ENCODE results near the gene UHMK1. TPM values are rescaled to one million over a fixed set of nuclear protein-coding genes. Genes with fewer than 3 reads are reported as not detected.

UHMK1 gene
- total RNA-seq, 1 donor = 51.4 TPM

- H4K20me1 ChIP-seq (ENCODE audit: insufficient read depth, low read length) = no peaks in the 10 kb centered on the region
- H3K27ac ChIP-seq (ENCODE audit: low read depth, low read length) = no peak overlapping the region
- TF ChIP-seq, protein P1, sequence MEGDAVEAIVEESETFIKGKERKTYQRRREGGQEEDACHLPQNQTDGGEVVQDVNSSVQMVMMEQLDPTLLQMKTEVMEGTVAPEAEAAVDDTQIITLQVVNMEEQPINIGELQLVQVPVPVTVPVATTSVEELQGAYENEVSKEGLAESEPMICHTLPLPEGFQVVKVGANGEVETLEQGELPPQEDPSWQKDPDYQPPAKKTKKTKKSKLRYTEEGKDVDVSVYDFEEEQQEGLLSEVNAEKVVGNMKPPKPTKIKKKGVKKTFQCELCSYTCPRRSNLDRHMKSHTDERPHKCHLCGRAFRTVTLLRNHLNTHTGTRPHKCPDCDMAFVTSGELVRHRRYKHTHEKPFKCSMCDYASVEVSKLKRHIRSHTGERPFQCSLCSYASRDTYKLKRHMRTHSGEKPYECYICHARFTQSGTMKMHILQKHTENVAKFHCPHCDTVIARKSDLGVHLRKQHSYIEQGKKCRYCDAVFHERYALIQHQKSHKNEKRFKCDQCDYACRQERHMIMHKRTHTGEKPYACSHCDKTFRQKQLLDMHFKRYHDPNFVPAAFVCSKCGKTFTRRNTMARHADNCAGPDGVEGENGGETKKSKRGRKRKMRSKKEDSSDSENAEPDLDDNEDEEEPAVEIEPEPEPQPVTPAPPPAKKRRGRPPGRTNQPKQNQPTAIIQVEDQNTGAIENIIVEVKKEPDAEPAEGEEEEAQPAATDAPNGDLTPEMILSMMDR (IDR thresholded peaks at IDR 0.05; ENCODE audit: extremely low read depth, low read depth, low read length) = no peak
- H3K4me3 ChIP-seq (ENCODE audit: insufficient read depth, low read length) = no peak overlapping the region
- H3K79me2 ChIP-seq (ENCODE audit: insufficient read depth, low read length) = no peaks in the 10 kb centered on the region
- DNase-seq (ENCODE audit: insufficient read length, low spot score, missing footprints) = peak; percentile 58
- H2AFZ ChIP-seq (ENCODE audit: low read length) = no peak overlapping the region
- no peaks in the 10 kb centered on the region for H3K36me3 ChIP-seq (ENCODE audit: insufficient read depth, low read length)
- H3K9me3 ChIP-seq (ENCODE audit: low read depth, low read length) = no peaks in the 10 kb centered on the region
- H3K27me3 ChIP-seq (ENCODE audit: insufficient read depth, low read length) = peaks cover 2% of the 10 kb centered on the region
- H3K4me1 ChIP-seq (ENCODE audit: insufficient read depth, low read length) = no peaks in the 10 kb centered on the region
- H3K4me2 ChIP-seq (ENCODE audit: insufficient read depth, low read length) = no peak overlapping the region
These were observed 22.5 kb upstream of the UHMK1 start for GRCh38 chr1:162475089-162475488.

DNA sequence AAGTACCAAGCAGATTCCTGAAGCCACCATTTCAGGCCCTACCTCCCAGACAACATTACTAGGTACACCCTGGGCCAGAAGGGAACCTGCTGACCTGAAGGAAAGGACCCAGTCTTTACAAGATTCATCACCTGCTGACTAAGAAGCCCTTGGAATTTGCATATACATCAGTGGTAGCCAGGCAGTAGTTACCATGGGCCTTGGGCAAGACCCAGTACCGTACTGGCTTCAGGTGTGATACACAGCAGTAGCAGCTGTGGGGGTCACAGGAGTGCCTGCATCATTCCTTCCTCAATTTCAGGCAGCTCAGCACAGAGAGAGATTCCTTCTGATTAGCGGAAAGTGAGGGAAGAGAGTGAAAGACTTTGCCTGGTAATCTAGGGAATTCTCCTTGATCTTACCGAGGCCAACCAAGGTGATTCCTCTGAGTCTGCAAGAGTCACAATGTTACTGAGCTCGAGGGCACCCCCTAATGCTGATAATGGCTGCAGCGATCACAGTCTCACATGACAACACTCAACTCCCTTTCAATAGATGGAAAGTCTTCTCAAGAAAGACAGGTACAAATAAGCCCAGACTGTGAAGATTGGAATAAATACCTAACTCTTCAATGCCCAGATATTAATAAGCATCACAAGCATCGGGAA is 22.0 kb upstream of the UHMK1 start:
- Histone ChIP-seq H3K4me2 (ENCODE audit: insufficient read depth, low read length) (no peak overlapping the region), H3K27ac (ENCODE audit: low read depth, low read length) (no peak overlapping the region), H3K4me3 (ENCODE audit: insufficient read depth, low read length) (no peak overlapping the region), H2AFZ (ENCODE audit: low read length) (no peak overlapping the region), H3K9me3 (ENCODE audit: low read depth, low read length) (no peaks in the 10 kb centered on the region), H4K20me1 (ENCODE audit: insufficient read depth, low read length) (no peaks in the 10 kb centered on the region), H3K79me2 (ENCODE audit: insufficient read depth, low read length) (no peaks in the 10 kb centered on the region), H3K27me3 (ENCODE audit: insufficient read depth, low read length) (peaks cover 2% of the 10 kb centered on the region), H3K36me3 (ENCODE audit: insufficient read depth, low read length) (no peaks in the 10 kb centered on the region), H3K4me1 (ENCODE audit: insufficient read depth, low read length) (no peaks in the 10 kb centered on the region)
- DNase-seq (ENCODE audit: insufficient read length, low spot score, missing footprints) = no peak
- TF ChIP-seq, protein P1 (IDR thresholded peaks at IDR 0.05; ENCODE audit: extremely low read depth, low read depth, low read length) = no peak

DNA sequence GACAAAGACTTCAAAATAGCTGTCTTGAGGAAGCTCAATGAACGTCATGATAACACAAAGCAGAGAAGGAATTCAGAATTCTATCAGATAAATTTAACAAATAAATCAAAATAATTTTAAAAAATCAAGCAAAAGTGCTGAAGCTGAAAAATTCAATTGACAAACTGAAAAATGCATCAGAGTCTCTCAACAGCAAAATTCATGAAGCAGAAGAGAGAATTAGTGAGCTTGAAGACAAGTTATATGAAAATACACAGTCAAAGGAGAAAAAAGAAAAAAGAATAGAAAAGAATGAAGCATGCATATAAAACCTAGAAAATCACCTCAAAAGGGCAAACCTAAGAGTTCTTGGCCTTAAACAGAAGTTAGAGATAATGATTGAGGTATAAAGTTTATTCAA is 21.0 kb upstream of the UHMK1 start:
- no peaks in the 10 kb centered on the region for H3K9me3 ChIP-seq (ENCODE audit: low read depth, low read length)
- no peaks in the 10 kb centered on the region for H4K20me1 ChIP-seq (ENCODE audit: insufficient read depth, low read length)
- no peaks in the 10 kb centered on the region for H3K4me1 ChIP-seq (ENCODE audit: insufficient read depth, low read length)
- H2AFZ ChIP-seq (ENCODE audit: low read length) = no peak overlapping the region
- peaks cover 2% of the 10 kb centered on the region for H3K27me3 ChIP-seq (ENCODE audit: insufficient read depth, low read length)
- no peaks in the 10 kb centered on the region for H3K79me2 ChIP-seq (ENCODE audit: insufficient read depth, low read length)
- no peak overlapping the region for H3K4me2 ChIP-seq (ENCODE audit: insufficient read depth, low read length)
- H3K4me3 ChIP-seq (ENCODE audit: insufficient read depth, low read length) = no peak overlapping the region
- H3K36me3 ChIP-seq (ENCODE audit: insufficient read depth, low read length) = no peaks in the 10 kb centered on the region
- TF ChIP-seq, protein P1 (IDR thresholded peaks at IDR 0.05; ENCODE audit: extremely low read depth, low read depth, low read length) = no peak
- no peak for DNase-seq (ENCODE audit: insufficient read length, low spot score, missing footprints)
- H3K27ac ChIP-seq (ENCODE audit: low read depth, low read length) = no peak overlapping the region

- no peaks in the 10 kb centered on the region for H4K20me1 ChIP-seq (ENCODE audit: insufficient read depth, low read length)
- DNase-seq (ENCODE audit: insufficient read length, low spot score, missing footprints) = peak; percentile 76
- no peak overlapping the region for H2AFZ ChIP-seq (ENCODE audit: low read length)
- H3K9me3 ChIP-seq (ENCODE audit: low read depth, low read length) = no peaks in the 10 kb centered on the region
- peaks cover 15% of the 10 kb centered on the region for H3K4me1 ChIP-seq (ENCODE audit: insufficient read depth, low read length)
- peak overlapping the region; percentile 49 for H3K4me2 ChIP-seq (ENCODE audit: insufficient read depth, low read length)
- H3K27ac ChIP-seq (ENCODE audit: low read depth, low read length) = no peak overlapping the region
- H3K4me3 ChIP-seq (ENCODE audit: insufficient read depth, low read length) = no peak overlapping the region
- H3K27me3 ChIP-seq (ENCODE audit: insufficient read depth, low read length) = no peaks in the 10 kb centered on the region
- H3K36me3 ChIP-seq (ENCODE audit: insufficient read depth, low read length) = no peaks in the 10 kb centered on the region
- TF ChIP-seq, protein P1 (IDR thresholded peaks at IDR 0.05; ENCODE audit: extremely low read depth, low read depth, low read length) = no peak
- H3K79me2 ChIP-seq (ENCODE audit: insufficient read depth, low read length) = no peaks in the 10 kb centered on the region
These were observed 12.4 kb upstream of the UHMK1 start for GRCh38 chr1:162485236-162485635.

Measured in osteoblast (primary cell).